ENCODE results near the gene SNX13. TPM values are rescaled to one million over a fixed set of nuclear protein-coding genes. Genes with fewer than 3 reads are reported as not detected.

Gene SNX13
- total RNA-seq, 6 experiments from 2014 or later = 17.1 to 22.5 (median 21.0) TPM

- Histone ChIP-seq H3K27ac (no peak overlapping the region), H3K4me3 (no peak overlapping the region), H3K4me1 (no peaks in the 10 kb centered on the region), H3K36me3 (peaks cover 0 to 13% (median 1%) of the 10 kb centered on the region in 4 donors), H3K27me3 (no peaks in the 10 kb centered on the region), H3K9me3 (no peaks in the 10 kb centered on the region)
- DNase-seq (no peak), ATAC-seq (no peak)
- intact Hi-C loops (cut with DNase I) = no loop called here
- TF ChIP-seq POLR2A (IDR thresholded peaks at IDR 0.05) (no peak), CTCF (IDR thresholded peaks at IDR 0.05) (no peak)
These were observed 97.3 kb downstream of the SNX13 start for GRCh38 chr7:17843041-17843440.

- intact Hi-C loops (cut with DNase I) = no loop called here
- TF ChIP-seq POLR2A (IDR thresholded peaks at IDR 0.05) (no peak), CTCF (IDR thresholded peaks at IDR 0.05) (no peak)
- no peak for ATAC-seq
- no peaks in the 10 kb centered on the region for H3K4me1 ChIP-seq
- DNase-seq = no peak
- H3K36me3 ChIP-seq = peaks cover 0 to 8% (median 0%) of the 10 kb centered on the region in 4 donors
- no peaks in the 10 kb centered on the region for H3K9me3 ChIP-seq
- H3K27ac ChIP-seq = no peak overlapping the region
- no peaks in the 10 kb centered on the region for H3K27me3 ChIP-seq
- H3K4me3 ChIP-seq = no peak overlapping the region
These were observed 107.4 kb downstream of the SNX13 start for GRCh38 chr7:17832820-17833355.

GRCh38 chr7:17832242-17832641 is 108.1 kb downstream of the SNX13 start:
- H3K27me3 ChIP-seq = no peaks in the 10 kb centered on the region
- DNase-seq = no peak
- intact Hi-C loops (cut with DNase I) = no loop called here
- no peak for ATAC-seq
- 75% methylated on average over 1 of the region's 1 CpG for WGBS (ENCODE audit: insufficient coverage, low coverage, low lambda C conversion rate, missing lambda C conversion rate)
- H3K27ac ChIP-seq = no peak overlapping the region
- H3K36me3 ChIP-seq = peaks cover 0 to 8% (median 0%) of the 10 kb centered on the region in 4 donors
- no peaks in the 10 kb centered on the region for H3K9me3 ChIP-seq
- no peak for TF ChIP-seq CTCF (IDR thresholded peaks at IDR 0.05)
- no peak for TF ChIP-seq POLR2A (IDR thresholded peaks at IDR 0.05)
- no peak overlapping the region for H3K4me3 ChIP-seq
- no peaks in the 10 kb centered on the region for H3K4me1 ChIP-seq

GRCh38 chr7:17830206-17830605 is 110.1 kb downstream of the SNX13 start:
- no peak overlapping the region for H3K4me3 ChIP-seq
- TF ChIP-seq CTCF (IDR thresholded peaks at IDR 0.05) (no peak), POLR2A (IDR thresholded peaks at IDR 0.05) (no peak)
- H3K27ac ChIP-seq = no peak overlapping the region
- WGBS (ENCODE audit: insufficient coverage, low coverage, low lambda C conversion rate, missing lambda C conversion rate) = 47% methylated on average over 1 of the region's 1 CpG
- no peaks in the 10 kb centered on the region for H3K27me3 ChIP-seq
- H3K9me3 ChIP-seq = no peaks in the 10 kb centered on the region
- no peaks in the 10 kb centered on the region for H3K4me1 ChIP-seq
- peak in 3 of 4 donors; percentile 32 to 82 (median 53) for ATAC-seq
- H3K36me3 ChIP-seq = peaks cover 0 to 8% (median 0%) of the 10 kb centered on the region in 4 donors
- no peak for DNase-seq
- intact Hi-C loops (cut with DNase I) = no loop called here

- 89% methylated on average over 3 of the region's 3 CpGs for WGBS (ENCODE audit: insufficient coverage, low coverage, low lambda C conversion rate, missing lambda C conversion rate)
- intact Hi-C loops (cut with DNase I) = no loop called here
- TF ChIP-seq POLR2A (IDR thresholded peaks at IDR 0.05) (no peak), CTCF (IDR thresholded peaks at IDR 0.05) (no peak)
- Histone ChIP-seq H3K4me3 (no peak overlapping the region), H3K36me3 (peaks cover 0 to 7% (median 0%) of the 10 kb centered on the region in 4 donors), H3K27me3 (no peaks in the 10 kb centered on the region), H3K9me3 (no peaks in the 10 kb centered on the region), H3K27ac (no peak overlapping the region), H3K4me1 (no peaks in the 10 kb centered on the region)
- ATAC-seq (no peak), DNase-seq (no peak)
These were observed 111.3 kb downstream of the SNX13 start for GRCh38 chr7:17829001-17829400.
